H1 (cell line): ENCODE results near the gene SLPI. TPM values are rescaled to one million over a fixed set of nuclear protein-coding genes. Genes with fewer than 3 reads are reported as not detected.
A peak's percentile ranks its signal among the peaks of the same experiment; 100 is the strongest.

Experiments used
- CTCF ChIA-PET: fragments of 300-600 bp; sonication (Branson Sonifier 250); formaldehyde crosslinking; loops from one replicate; lab custom pipeline; 2021; ENCODE audit not compliant: partially characterized antibody; lab: Charles Lee
- POLR2A ChIA-PET: fragments of 300-600 bp; sonication (Branson Sonifier 250); formaldehyde crosslinking; loops from one replicate; lab custom pipeline; 2021; ENCODE audit warnings: inconsistent platforms; ENCODE audit not compliant: partially characterized antibody; lab: Charles Lee
- DNase-seq, 2 experiments: peaks; one replicate each; pipeline versions ENCODE4 v3.0.0 to v3.0.0-alpha.2; 2010 to 2022; ENCODE audit warnings: low spot score in 2 of 2, low read depth in 1 of 2, mixed read lengths in 1 of 2
- FAIRE-seq: peaks from 2 replicates; lab custom pipeline; 2011; peaks lifted over from hg19 to GRCh38; lab: Jason Lieb, UNC
- H2AFZ ChIP-seq: 2 replicates; pipeline ENCODE4 v1.8.1; 2012; ENCODE audit warnings: low read length, inconsistent platforms
- H2AK5ac ChIP-seq: 2 replicates; pipeline ENCODE4 v1.6.1; 2013; ENCODE audit warnings: low read depth, low read length
- H2BK120ac ChIP-seq: replicated peaks from 2 replicates; pipeline ENCODE3; 2013; ENCODE audit warnings: low read depth, low read length, inconsistent platforms
- H2BK12ac ChIP-seq: 2 replicates; pipeline ENCODE4 v1.6.1; 2013; ENCODE audit warnings: low read depth, low read length
- H2BK15ac ChIP-seq: 2 replicates; pipeline ENCODE4 v1.6.1; 2013; ENCODE audit warnings: low read length
- H2BK20ac ChIP-seq: 2 replicates; pipeline ENCODE4 v1.6.1; 2013; ENCODE audit warnings: low read length
- H2BK5ac ChIP-seq: 2 replicates; pipeline ENCODE4 v1.6.1; 2013; ENCODE audit warnings: low read depth, low read length
- H3K14ac ChIP-seq: 2 replicates; pipeline ENCODE4 v1.6.1; 2013; ENCODE audit warnings: inconsistent platforms; ENCODE audit not compliant: insufficient read length
- H3K18ac ChIP-seq: 2 replicates; pipeline ENCODE4 v1.6.1; 2013; ENCODE audit warnings: low read length; ENCODE audit errors: extremely low read depth
- H3K23ac ChIP-seq: 2 replicates; pipeline ENCODE4 v1.6.1; 2013; ENCODE audit warnings: inconsistent platforms; ENCODE audit not compliant: insufficient read length
- H3K23me2 ChIP-seq: 2 replicates; pipeline ENCODE4 v1.6.1; 2013; ENCODE audit warnings: low read depth, low read length
- H3K27ac ChIP-seq: 2 replicates; pipeline ENCODE4 v1.6.1; 2011; ENCODE audit warnings: low read depth, low read length, inconsistent platforms
- H3K27me3 ChIP-seq, 4 experiments: replicated peaks in 1 of 4; 1 replicate in 1 of 4; 2 replicates in 3 of 4; pipeline versions ENCODE4 v1.6.1 to v1.8.1; 2011 to 2013; ENCODE audit warnings: low read length in 3 of 4, mild to moderate bottlenecking in 3 of 4, inconsistent platforms in 2 of 4, mixed read lengths in 2 of 4, moderate library complexity in 1 of 4; ENCODE audit not compliant: control insufficient read depth in 3 of 4, insufficient read depth in 3 of 4; ENCODE audit errors: extremely low read depth in 1 of 4
- H3K36me3 ChIP-seq, 4 experiments: 2 replicates each; pipeline versions ENCODE4 v1.6.1 to v1.8.1; 2011 to 2013; ENCODE audit warnings: mild to moderate bottlenecking in 4 of 4, low read length in 3 of 4, moderate library complexity in 2 of 4, control low read depth in 1 of 4, inconsistent platforms in 1 of 4; ENCODE audit not compliant: insufficient read depth in 4 of 4, control insufficient read depth in 2 of 4
- H3K4ac ChIP-seq: replicated peaks from 2 replicates; pipeline ENCODE3; 2013; ENCODE audit warnings: low read length, low read depth, mixed read lengths, inconsistent platforms; ENCODE audit not compliant: insufficient read length
- H3K4me1 ChIP-seq, 4 experiments: replicated peaks in 1 of 4; 1 replicate in 1 of 4; 2 replicates in 3 of 4; pipeline versions ENCODE4 v1.6.1 to v1.8.1; 2011 to 2013; ENCODE audit warnings: low read length in 3 of 4, inconsistent platforms in 2 of 4, mixed read lengths in 1 of 4; ENCODE audit not compliant: insufficient read depth in 4 of 4, control insufficient read depth in 3 of 4
- H3K4me2 ChIP-seq, 2 experiments: 2 replicates each; pipeline versions ENCODE4 v1.6.1 to v1.8.1; 2011 to 2013; ENCODE audit warnings: low read depth in 2 of 2, low read length in 2 of 2, control low read depth in 1 of 2, inconsistent platforms in 1 of 2, mild to moderate bottlenecking in 1 of 2; ENCODE audit not compliant: insufficient read depth in 1 of 2
- H3K4me3 ChIP-seq, 4 experiments: fragments of 200-600, 300-600 bp in 1 of 4; sonication (generic), shearing (Covaris generic), sonication (Bioruptor Twin) in 1 of 4; 2 replicates each; pipeline versions ENCODE4 v1.5.1 to v1.8.1; 2011 to 2016; ENCODE audit warnings: low read length in 4 of 4, low read depth in 3 of 4, control low read depth in 2 of 4, inconsistent platforms in 2 of 4, mild to moderate bottlenecking in 2 of 4, mixed read lengths in 1 of 4, moderate library complexity in 1 of 4; ENCODE audit not compliant: insufficient read depth in 2 of 4; ENCODE audit errors: extremely low read depth in 1 of 4
- H3K56ac ChIP-seq: replicated peaks from 2 replicates; pipeline ENCODE3; 2013; ENCODE audit warnings: low read depth, mild to moderate bottlenecking, mixed read lengths, low read length, inconsistent platforms; ENCODE audit not compliant: insufficient read length
- H3K79me1 ChIP-seq: 2 replicates; pipeline ENCODE4 v1.6.1; 2013; ENCODE audit warnings: low read depth, low read length, control low read depth
- H3K79me2 ChIP-seq, 2 experiments: 2 replicates each; pipeline versions ENCODE4 v1.6.1 to v1.8.1; 2012 to 2013; ENCODE audit warnings: low read length in 2 of 2, mild to moderate bottlenecking in 2 of 2, inconsistent platforms in 1 of 2; ENCODE audit not compliant: insufficient read depth in 2 of 2, control insufficient read depth in 1 of 2
- H3K9ac ChIP-seq, 4 experiments: replicated peaks in 1 of 4; 1 replicate in 1 of 4; 2 replicates in 3 of 4; pipeline versions ENCODE4 v1.6.1 to v1.8.1; 2011 to 2013; ENCODE audit warnings: low read depth in 3 of 4, low read length in 3 of 4, control low read depth in 2 of 4, mild to moderate bottlenecking in 2 of 4, moderate library complexity in 2 of 4, inconsistent platforms in 1 of 4; ENCODE audit errors: extremely low read depth in 1 of 4
- H3K9me3 ChIP-seq, 2 experiments: 2 replicates each; pipeline versions ENCODE4 v1.6.1 to v1.8.1; 2012 to 2013; ENCODE audit warnings: mild to moderate bottlenecking in 2 of 2, moderate library complexity in 2 of 2, control low read depth in 1 of 2, inconsistent platforms in 1 of 2, low read depth in 1 of 2, low read length in 1 of 2, mixed read lengths in 1 of 2; ENCODE audit not compliant: insufficient read depth in 2 of 2
- H4K20me1 ChIP-seq, 2 experiments: replicated peaks in 1 of 2; 2 replicates each; pipeline versions ENCODE3 to v1.8.1; 2011 to 2013; ENCODE audit warnings: inconsistent platforms in 2 of 2, low read length in 2 of 2, mild to moderate bottlenecking in 1 of 2; ENCODE audit not compliant: insufficient read depth in 2 of 2, control insufficient read depth in 1 of 2
- H4K5ac ChIP-seq: 2 replicates; pipeline ENCODE4 v1.6.1; 2013; ENCODE audit warnings: low read length, low read depth, mixed read lengths, inconsistent platforms; ENCODE audit not compliant: insufficient read length
- H4K8ac ChIP-seq: 2 replicates; pipeline ENCODE4 v1.8.0; 2013; ENCODE audit warnings: mild to moderate bottlenecking, moderate library complexity, low read length, inconsistent platforms; ENCODE audit not compliant: insufficient read depth; ENCODE audit errors: extremely low read depth
- H4K91ac ChIP-seq: replicated peaks from 2 replicates; pipeline ENCODE3; 2013; ENCODE audit warnings: low read length, mixed read lengths, inconsistent platforms; ENCODE audit not compliant: insufficient read length
- BRCA1 ChIP-seq: IDR thresholded peaks from 2 replicates; pipeline ENCODE4 v1.6.1; 2012; ENCODE audit warnings: low read depth, low read length, improper control_type of control experiment
- CHD1 ChIP-seq: IDR thresholded peaks from 2 replicates; pipeline ENCODE4 v1.6.1; 2012; ENCODE audit warnings: low read depth, low read length, improper control_type of control experiment
- CTBP2 ChIP-seq: IDR thresholded peaks from 2 replicates; pipeline ENCODE4 v1.7.0; 2011; ENCODE audit warnings: borderline replicate concordance, mild to moderate bottlenecking, moderate library complexity, mixed read lengths, low read length; ENCODE audit not compliant: insufficient read depth, insufficient read length
- EZH2 ChIP-seq: fragments of 200-600 bp; sonication (generic); IDR thresholded peaks from 2 replicates; pipeline ENCODE4 v1.7.1; 2012; ENCODE audit warnings: low read depth, mild to moderate bottlenecking, moderate library complexity, low read length, inconsistent platforms; ENCODE audit not compliant: severe bottlenecking
- KDM5A ChIP-seq: fragments of 200-600 bp; IDR thresholded peaks from 2 replicates; pipeline ENCODE4 v1.7.1; 2012; ENCODE audit warnings: mild to moderate bottlenecking, low read length, inconsistent platforms, mixed read lengths
- POLR2A ChIP-seq, 2 experiments: IDR thresholded peaks; 1 replicate in 1 of 2; 2 replicates in 1 of 2; pipeline ENCODE4 v1.6.1; 2011; ENCODE audit warnings: low read depth in 2 of 2, low read length in 2 of 2, mild to moderate bottlenecking in 2 of 2; ENCODE audit errors: control extremely low read depth in 1 of 2
- RNF2 ChIP-seq: fragments of 200-900, 300-1000 bp; sonication (generic); IDR thresholded peaks from 2 replicates; pipeline ENCODE4 v1.7.1; 2016; ENCODE audit warnings: borderline replicate concordance, low read depth, mild to moderate bottlenecking, antibody characterized with exemption, low read length; ENCODE audit not compliant: poor library complexity, severe bottlenecking; ENCODE audit errors: missing control alignments
- WGBS, 2 experiments: shearing (Covaris generic) in 1 of 2; methylation state at CpG; one replicate each; pipeline versions ENCODE4 v1.1.6 to v1.1.7; 2013 to 2015; ENCODE audit warnings: low lambda C conversion rate in 2 of 2, mixed read lengths in 2 of 2, inconsistent platforms in 1 of 2, low coverage in 1 of 2, missing lambda C conversion rate in 1 of 2; ENCODE audit not compliant: insufficient replicate concordance in 2 of 2, insufficient coverage in 1 of 2, insufficient read length in 1 of 2; ENCODE audit errors: extremely low coverage in 1 of 2, missing lambda C conversion rate in 1 of 2; 5-methylcytosine and 5-hydroxymethylcytosine counted together
- polyA plus RNA-seq, 7 experiments: library from polyadenylated mRNA; depleted of rRNA in 3 of 7; stranded (reverse) in 5 of 7; unstranded in 2 of 7; fragments of >200 nt in 5 of 7; fragments of 200-250 nt in 2 of 7; gene quantifications; 1 replicate in 5 of 7; 2 replicates in 1 of 7; 4 replicates in 1 of 7; pipeline versions ENCODE4 v1.2.1 to v1.2.3, GENCODE V29; 2011 to 2013; ENCODE audit warnings: missing spikeins in 2 of 7, mixed read lengths in 2 of 7
- total RNA-seq: library from RNA; stranded (reverse); fragmentation: NEBNext Ultra II Directional; extraction: Animal tissue kit (Norgen Biotek cat#: 25700); gene quantifications from 2 replicates; pipeline ENCODE4 v1.2.1, GENCODE V29; 2021
- TF ChIP-seq, protein P1 (sequence below): IDR thresholded peaks from 2 replicates; pipeline ENCODE4 v1.6.1; 2012; ENCODE audit warnings: inconsistent platforms

SLPI gene
- total and polyA plus RNA-seq, 2 of the 8 experiments (the other 6 are each of a cell fraction or from before 2014, with no cell fraction given): not detected

DNA sequence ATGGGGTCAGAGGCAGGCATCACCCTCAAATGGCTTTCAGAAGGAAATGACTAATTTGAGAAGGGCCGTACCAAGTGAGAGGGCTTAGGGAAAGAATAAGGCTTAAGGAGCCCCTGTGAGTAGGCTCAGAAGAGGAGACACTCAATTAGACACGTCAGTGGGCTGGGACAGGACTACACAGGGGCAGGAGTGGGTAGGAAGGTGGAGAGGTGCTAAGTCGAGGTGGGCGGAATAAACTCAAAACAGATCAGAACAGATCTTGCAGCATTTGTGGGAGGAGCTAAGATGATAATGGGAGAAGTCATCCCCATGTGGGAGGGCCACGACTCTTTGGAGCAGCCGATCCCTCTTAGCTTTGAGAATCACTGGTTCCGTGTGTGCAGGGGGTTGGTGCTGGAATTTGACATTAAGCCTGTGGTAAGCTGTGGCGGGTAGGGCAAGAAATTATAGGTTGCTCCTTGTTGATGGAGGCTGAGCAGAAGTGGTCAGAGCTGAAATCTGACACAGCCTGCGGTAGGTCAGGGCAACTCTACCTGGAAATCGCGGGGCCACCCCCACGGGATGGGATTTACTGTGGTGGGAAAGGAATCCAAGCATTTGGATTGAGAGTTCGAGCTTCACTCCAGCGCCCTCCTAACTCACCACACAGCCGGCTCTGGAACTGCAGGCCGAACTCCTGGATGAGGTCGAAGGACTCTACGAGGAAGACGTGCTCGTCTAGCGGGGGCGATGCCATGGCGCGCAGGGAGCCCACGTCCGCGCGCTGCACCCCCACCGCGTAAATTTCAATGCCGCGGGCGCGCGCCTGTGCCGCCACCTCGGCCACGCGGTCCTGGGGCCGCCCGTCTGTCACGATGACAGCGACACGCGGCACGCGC is 49.5 kb upstream of the SLPI start:
- DNase-seq (no peak), FAIRE-seq (no peak)
- Histone ChIP-seq H3K27ac (no peak overlapping the region), H3K23ac (no peak overlapping the region), H3K36me3 (no peaks in the 10 kb centered on the region), H2BK15ac (no peak overlapping the region), H4K5ac (no peak overlapping the region), H2BK12ac (no peak overlapping the region), H2AFZ (no peak overlapping the region; the same call in 1 of the 2 replicates), H3K27me3 (peaks cover 0 to 3% (median 0%) of the 10 kb centered on the region in 4 experiments; a peak in 3 of 7 replicates), H4K91ac (no peak overlapping the region), H2AK5ac (0 out of 2 replicates have a peak overlapping the region, but pooled peaks have one; percentile 24), H2BK5ac (no peak overlapping the region), H2BK20ac (no peak overlapping the region), H4K8ac (peak overlapping the region; percentile 28; the same call in 1 of the 2 replicates), H3K4me1 (peaks cover 0 to 17% (median 10%) of the 10 kb centered on the region in 4 experiments; a peak in 4 of 7 replicates), H3K14ac (no peak overlapping the region), H3K56ac (no peak overlapping the region), H3K9ac (no peak overlapping the region), H3K23me2 (no peaks in the 10 kb centered on the region; the same call in 1 of the 2 replicates), H3K18ac (no peak overlapping the region), H3K79me2 (no peaks in the 10 kb centered on the region), H3K4ac (no peak overlapping the region), H2BK120ac (no peak overlapping the region), H4K20me1 (no peaks in the 10 kb centered on the region), H3K79me1 (no peaks in the 10 kb centered on the region)
- CTCF ChIA-PET: interaction anchor here (0.7 to 6.2 kb wide), 8 partner anchors 8 to 165 kb away, joined by 3 to 104 read pairs (median 3); no protein-coding TSS in a partner anchor
- WGBS, 2 experiments: 93% methylated on average over 44 of the region's 47 CpGs; no CpG with 5 or more reads in 1 of the 2 experiments
- no peak for TF ChIP-seq BRCA1
- no peak for TF ChIP-seq KDM5A
- TF ChIP-seq, protein P1, sequence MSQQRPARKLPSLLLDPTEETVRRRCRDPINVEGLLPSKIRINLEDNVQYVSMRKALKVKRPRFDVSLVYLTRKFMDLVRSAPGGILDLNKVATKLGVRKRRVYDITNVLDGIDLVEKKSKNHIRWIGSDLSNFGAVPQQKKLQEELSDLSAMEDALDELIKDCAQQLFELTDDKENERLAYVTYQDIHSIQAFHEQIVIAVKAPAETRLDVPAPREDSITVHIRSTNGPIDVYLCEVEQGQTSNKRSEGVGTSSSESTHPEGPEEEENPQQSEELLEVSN: no peak
- no peak for TF ChIP-seq POLR2A (IDR thresholded peaks at IDR 0.05; ENCODE audit: control extremely low read depth in 1 of 2, low read depth in 2 of 2, low read length in 2 of 2)
- no peak for TF ChIP-seq EZH2
- no peak for TF ChIP-seq CHD1
- no peak for TF ChIP-seq CTBP2
- TF ChIP-seq RNF2: no peak
- TF ChIP-seq, all 59 proteins: peak for 0
- Histone ChIP-seq H3K4me2 (no peak overlapping the region; a peak in 1 of 4 replicates), H3K4me3 (no peak overlapping the region), H3K9me3 (no peaks in the 10 kb centered on the region)
- POLR2A ChIA-PET: interaction anchor here (1.1 to 4.2 kb wide), 5 partner anchors 10 to 167 kb away, joined by 3 to 18 read pairs (median 3); no protein-coding TSS in a partner anchor
